ENCODE measurements around the gene BTG1. TPM values are rescaled to one million over a fixed set of nuclear protein-coding genes. Genes with fewer than 3 reads are reported as not detected.

The BTG1 gene
- total RNA-seq, 1 experiment from 2014 or later = 26.7 TPM

DNA sequence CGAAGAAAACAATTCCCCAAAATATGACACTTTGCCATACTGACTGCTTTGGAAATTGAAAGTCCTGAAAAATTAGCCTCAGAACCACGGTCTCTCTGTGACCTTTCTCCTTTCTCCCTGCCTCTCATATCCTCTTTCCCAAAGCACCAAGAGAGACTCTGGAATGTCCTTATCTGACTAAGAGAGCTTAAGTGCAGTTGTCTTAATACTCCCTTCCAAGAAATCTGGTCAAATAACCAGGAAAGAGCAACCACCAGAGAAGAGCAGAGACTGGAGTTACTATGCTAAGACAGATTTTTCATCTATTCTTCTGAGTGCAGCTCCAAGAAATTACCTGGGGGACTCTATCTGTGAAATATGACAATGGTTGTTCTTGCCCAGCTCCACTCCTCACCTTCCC is 10.5 kb upstream of the BTG1 start:
- ChIA-PET POLR2A (interaction anchor here (1.1 kb wide), 1 partner anchor 10 kb away, joined by 3 read pairs; the partner anchor contains the start of gene BTG1), CTCF (no interaction called here)
- Mint-ChIP-seq H3K9me3 (no peaks in the 10 kb centered on the region), H3K27me3 (ENCODE audit: low read depth) (no peaks in the 10 kb centered on the region), H3K36me3 (peaks cover 2% of the 10 kb centered on the region; the same call in 1 of the 2 replicates), H3K4me1 (no peaks in the 10 kb centered on the region), H3K27ac (no peak overlapping the region), H3K4me3 (no peak overlapping the region)
- ATAC-seq (no peak), DNase-seq (ENCODE audit: low spot score) (no peak)
- TF ChIP-seq ZNF232 (CRISPR knock-in tag; IDR thresholded peaks at IDR 0.05) (no peak), RELA (CRISPR knock-in tag; IDR thresholded peaks at IDR 0.05; ENCODE audit: borderline replicate concordance) (no peak)
- TF ChIP-seq, protein P1, sequence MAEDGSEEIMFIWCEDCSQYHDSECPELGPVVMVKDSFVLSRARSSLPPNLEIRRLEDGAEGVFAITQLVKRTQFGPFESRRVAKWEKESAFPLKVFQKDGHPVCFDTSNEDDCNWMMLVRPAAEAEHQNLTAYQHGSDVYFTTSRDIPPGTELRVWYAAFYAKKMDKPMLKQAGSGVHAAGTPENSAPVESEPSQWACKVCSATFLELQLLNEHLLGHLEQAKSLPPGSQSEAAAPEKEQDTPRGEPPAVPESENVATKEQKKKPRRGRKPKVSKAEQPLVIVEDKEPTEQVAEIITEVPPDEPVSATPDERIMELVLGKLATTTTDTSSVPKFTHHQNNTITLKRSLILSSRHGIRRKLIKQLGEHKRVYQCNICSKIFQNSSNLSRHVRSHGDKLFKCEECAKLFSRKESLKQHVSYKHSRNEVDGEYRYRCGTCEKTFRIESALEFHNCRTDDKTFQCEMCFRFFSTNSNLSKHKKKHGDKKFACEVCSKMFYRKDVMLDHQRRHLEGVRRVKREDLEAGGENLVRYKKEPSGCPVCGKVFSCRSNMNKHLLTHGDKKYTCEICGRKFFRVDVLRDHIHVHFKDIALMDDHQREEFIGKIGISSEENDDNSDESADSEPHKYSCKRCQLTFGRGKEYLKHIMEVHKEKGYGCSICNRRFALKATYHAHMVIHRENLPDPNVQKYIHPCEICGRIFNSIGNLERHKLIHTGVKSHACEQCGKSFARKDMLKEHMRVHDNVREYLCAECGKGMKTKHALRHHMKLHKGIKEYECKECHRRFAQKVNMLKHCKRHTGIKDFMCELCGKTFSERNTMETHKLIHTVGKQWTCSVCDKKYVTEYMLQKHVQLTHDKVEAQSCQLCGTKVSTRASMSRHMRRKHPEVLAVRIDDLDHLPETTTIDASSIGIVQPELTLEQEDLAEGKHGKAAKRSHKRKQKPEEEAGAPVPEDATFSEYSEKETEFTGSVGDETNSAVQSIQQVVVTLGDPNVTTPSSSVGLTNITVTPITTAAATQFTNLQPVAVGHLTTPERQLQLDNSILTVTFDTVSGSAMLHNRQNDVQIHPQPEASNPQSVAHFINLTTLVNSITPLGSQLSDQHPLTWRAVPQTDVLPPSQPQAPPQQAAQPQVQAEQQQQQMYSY (CRISPR knock-in tag; IDR thresholded peaks at IDR 0.05) = no peak
- TF ChIP-seq, protein P2, sequence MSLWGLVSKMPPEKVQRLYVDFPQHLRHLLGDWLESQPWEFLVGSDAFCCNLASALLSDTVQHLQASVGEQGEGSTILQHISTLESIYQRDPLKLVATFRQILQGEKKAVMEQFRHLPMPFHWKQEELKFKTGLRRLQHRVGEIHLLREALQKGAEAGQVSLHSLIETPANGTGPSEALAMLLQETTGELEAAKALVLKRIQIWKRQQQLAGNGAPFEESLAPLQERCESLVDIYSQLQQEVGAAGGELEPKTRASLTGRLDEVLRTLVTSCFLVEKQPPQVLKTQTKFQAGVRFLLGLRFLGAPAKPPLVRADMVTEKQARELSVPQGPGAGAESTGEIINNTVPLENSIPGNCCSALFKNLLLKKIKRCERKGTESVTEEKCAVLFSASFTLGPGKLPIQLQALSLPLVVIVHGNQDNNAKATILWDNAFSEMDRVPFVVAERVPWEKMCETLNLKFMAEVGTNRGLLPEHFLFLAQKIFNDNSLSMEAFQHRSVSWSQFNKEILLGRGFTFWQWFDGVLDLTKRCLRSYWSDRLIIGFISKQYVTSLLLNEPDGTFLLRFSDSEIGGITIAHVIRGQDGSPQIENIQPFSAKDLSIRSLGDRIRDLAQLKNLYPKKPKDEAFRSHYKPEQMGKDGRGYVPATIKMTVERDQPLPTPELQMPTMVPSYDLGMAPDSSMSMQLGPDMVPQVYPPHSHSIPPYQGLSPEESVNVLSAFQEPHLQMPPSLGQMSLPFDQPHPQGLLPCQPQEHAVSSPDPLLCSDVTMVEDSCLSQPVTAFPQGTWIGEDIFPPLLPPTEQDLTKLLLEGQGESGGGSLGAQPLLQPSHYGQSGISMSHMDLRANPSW (CRISPR knock-in tag; conservative IDR thresholded peaks at IDR 0.05; ENCODE audit: low read depth) = no peak

DNA sequence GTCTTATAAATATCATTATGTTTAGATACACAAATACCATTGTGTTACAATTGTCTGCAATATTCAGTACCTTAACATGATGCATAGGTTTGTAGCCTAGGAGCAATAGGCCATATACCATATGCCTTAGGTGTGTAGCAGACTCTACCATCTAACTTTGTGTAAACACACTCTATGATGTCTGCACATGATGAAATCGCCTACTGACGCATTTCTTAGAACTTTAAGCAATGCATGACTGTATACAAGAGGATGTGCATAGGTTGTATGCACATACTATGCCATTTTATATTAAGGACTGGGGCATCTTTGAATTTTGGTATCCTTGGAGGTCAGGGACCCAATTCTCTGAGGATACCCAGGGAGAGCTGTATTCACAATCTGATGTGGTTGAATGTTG is 10.1 kb upstream of the BTG1 start:
- H3K9me3 Mint-ChIP-seq = no peaks in the 10 kb centered on the region
- no peaks in the 10 kb centered on the region for H3K27me3 Mint-ChIP-seq (ENCODE audit: low read depth)
- no peak overlapping the region for H3K4me3 Mint-ChIP-seq
- ChIA-PET POLR2A (interaction anchor here (1.1 kb wide), 1 partner anchor 10 kb away, joined by 3 read pairs; the partner anchor contains the start of gene BTG1), CTCF (no interaction called here)
- no peaks in the 10 kb centered on the region for H3K4me1 Mint-ChIP-seq
- H3K27ac Mint-ChIP-seq = no peak overlapping the region
- peaks cover 2% of the 10 kb centered on the region; the same call in 1 of the 2 replicates for H3K36me3 Mint-ChIP-seq
- no peak for DNase-seq (ENCODE audit: low spot score)
- TF ChIP-seq HMGXB4 (CRISPR knock-in tag; IDR thresholded peaks at IDR 0.05) (no peak), ZNF396 (CRISPR knock-in tag; IDR thresholded peaks at IDR 0.05; ENCODE audit: borderline replicate concordance) (no peak), NR2C2 (CRISPR knock-in tag; IDR thresholded peaks at IDR 0.05) (no peak), ESRRA (CRISPR knock-in tag; IDR thresholded peaks at IDR 0.05; ENCODE audit: borderline replicate concordance) (no peak), SOX15 (CRISPR knock-in tag; IDR thresholded peaks at IDR 0.05) (no peak), MLX (CRISPR knock-in tag; IDR thresholded peaks at IDR 0.05) (no peak), HMGA2 (CRISPR knock-in tag; IDR thresholded peaks at IDR 0.05) (no peak), EMX1 (CRISPR knock-in tag; IDR thresholded peaks at IDR 0.05) (no peak), ZNF232 (CRISPR knock-in tag; IDR thresholded peaks at IDR 0.05) (no peak)
- TF ChIP-seq, protein P3, sequence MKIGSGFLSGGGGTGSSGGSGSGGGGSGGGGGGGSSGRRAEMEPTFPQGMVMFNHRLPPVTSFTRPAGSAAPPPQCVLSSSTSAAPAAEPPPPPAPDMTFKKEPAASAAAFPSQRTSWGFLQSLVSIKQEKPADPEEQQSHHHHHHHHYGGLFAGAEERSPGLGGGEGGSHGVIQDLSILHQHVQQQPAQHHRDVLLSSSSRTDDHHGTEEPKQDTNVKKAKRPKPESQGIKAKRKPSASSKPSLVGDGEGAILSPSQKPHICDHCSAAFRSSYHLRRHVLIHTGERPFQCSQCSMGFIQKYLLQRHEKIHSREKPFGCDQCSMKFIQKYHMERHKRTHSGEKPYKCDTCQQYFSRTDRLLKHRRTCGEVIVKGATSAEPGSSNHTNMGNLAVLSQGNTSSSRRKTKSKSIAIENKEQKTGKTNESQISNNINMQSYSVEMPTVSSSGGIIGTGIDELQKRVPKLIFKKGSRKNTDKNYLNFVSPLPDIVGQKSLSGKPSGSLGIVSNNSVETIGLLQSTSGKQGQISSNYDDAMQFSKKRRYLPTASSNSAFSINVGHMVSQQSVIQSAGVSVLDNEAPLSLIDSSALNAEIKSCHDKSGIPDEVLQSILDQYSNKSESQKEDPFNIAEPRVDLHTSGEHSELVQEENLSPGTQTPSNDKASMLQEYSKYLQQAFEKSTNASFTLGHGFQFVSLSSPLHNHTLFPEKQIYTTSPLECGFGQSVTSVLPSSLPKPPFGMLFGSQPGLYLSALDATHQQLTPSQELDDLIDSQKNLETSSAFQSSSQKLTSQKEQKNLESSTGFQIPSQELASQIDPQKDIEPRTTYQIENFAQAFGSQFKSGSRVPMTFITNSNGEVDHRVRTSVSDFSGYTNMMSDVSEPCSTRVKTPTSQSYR (CRISPR knock-in tag; IDR thresholded peaks at IDR 0.05) = no peak
- ATAC-seq = no peak
